Mucosa of descending colon (tissue), 3 donors: Measurements from ENCODE around the gene CTNND2. TPM values are rescaled to one million over a fixed set of nuclear protein-coding genes. Genes with fewer than 3 reads are reported as not detected.

Experiments used
- ATAC-seq: fragments of 200-7000 bp; cut with Tn5 transposase; one replicate; pipeline ENCODE4 v1.9.1; 2020; ENCODE audit warnings: mild to moderate bottlenecking, moderate library complexity
- DNase-seq, 3 donors: peaks; one replicate each; pipeline ENCODE4 v3.0.0-alpha.2; 2020
- H3K36me3 ChIP-seq: fragments of 200-600 bp; one replicate; pipeline ENCODE4 v1.8.0; 2021; ENCODE audit warnings: low read depth, mild to moderate bottlenecking
- H3K4me1 ChIP-seq: fragments of 200-600 bp; one replicate; pipeline ENCODE4 v1.8.0; 2021; ENCODE audit warnings: low read depth, mild to moderate bottlenecking
- H3K4me3 ChIP-seq: fragments of 200-600 bp; one replicate; pipeline ENCODE4 v1.8.0; 2021; ENCODE audit warnings: mild to moderate bottlenecking
- H3K9me3 ChIP-seq: fragments of 200-600 bp; one replicate; pipeline ENCODE4 v1.8.0; 2021; ENCODE audit warnings: mild to moderate bottlenecking
- intact Hi-C, 2 donors: fragments of 100-400 bp; cut with DNase I in 1 of 2; cut with micrococcal nuclease in 1 of 2; formaldehyde crosslinking; loops; one replicate each; pipeline versions ENCODE4 v1.11.0 to v1.11.1; 2022; cut with DNase I, micrococcal nuclease
- total RNA-seq, 3 donors: library from RNA; stranded (reverse); fragmentation: NEBNext Ultra II Directional in 2 of 3; extraction: Animal tissue kit (Norgen Biotek cat#: 25700) in 2 of 3; gene quantifications; one replicate each; pipeline versions ENCODE4 v1.2.1 to v1.2.4, GENCODE V29; 2021 to 2023
- TF ChIP-seq, protein P1 (sequence below): fragments of 200-600 bp; IDR thresholded peaks from one replicate; pipeline ENCODE4 v1.8.0; 2022; ENCODE audit warnings: antibody characterized with exemption, mild to moderate bottlenecking
- donor health status: DM: no; HTN: no; CAD: no; lungs with moderate emphysema.
- donor health status: DM: no; HTN: no; CAD: no.
- donor health status: DM: no; HTN: yes; CAD: no.

The CTNND2 gene
- total RNA-seq, 3 donors from 2014 or later, result 0.70 to 3.4 (median 0.81) TPM

- no peak for DNase-seq
- Histone ChIP-seq H3K4me3 (no peak overlapping the region), H3K36me3 (no peaks in the 10 kb centered on the region), H3K9me3 (no peaks in the 10 kb centered on the region), H3K4me1 (no peaks in the 10 kb centered on the region)
- ATAC-seq, result no peak
- intact Hi-C loops, result no loop called here
- TF ChIP-seq, protein P1, sequence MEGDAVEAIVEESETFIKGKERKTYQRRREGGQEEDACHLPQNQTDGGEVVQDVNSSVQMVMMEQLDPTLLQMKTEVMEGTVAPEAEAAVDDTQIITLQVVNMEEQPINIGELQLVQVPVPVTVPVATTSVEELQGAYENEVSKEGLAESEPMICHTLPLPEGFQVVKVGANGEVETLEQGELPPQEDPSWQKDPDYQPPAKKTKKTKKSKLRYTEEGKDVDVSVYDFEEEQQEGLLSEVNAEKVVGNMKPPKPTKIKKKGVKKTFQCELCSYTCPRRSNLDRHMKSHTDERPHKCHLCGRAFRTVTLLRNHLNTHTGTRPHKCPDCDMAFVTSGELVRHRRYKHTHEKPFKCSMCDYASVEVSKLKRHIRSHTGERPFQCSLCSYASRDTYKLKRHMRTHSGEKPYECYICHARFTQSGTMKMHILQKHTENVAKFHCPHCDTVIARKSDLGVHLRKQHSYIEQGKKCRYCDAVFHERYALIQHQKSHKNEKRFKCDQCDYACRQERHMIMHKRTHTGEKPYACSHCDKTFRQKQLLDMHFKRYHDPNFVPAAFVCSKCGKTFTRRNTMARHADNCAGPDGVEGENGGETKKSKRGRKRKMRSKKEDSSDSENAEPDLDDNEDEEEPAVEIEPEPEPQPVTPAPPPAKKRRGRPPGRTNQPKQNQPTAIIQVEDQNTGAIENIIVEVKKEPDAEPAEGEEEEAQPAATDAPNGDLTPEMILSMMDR, result no peak
Measured at GRCh38 chr5:11579351-11579750, 324.9 kb downstream of the CTNND2 start.

DNA sequence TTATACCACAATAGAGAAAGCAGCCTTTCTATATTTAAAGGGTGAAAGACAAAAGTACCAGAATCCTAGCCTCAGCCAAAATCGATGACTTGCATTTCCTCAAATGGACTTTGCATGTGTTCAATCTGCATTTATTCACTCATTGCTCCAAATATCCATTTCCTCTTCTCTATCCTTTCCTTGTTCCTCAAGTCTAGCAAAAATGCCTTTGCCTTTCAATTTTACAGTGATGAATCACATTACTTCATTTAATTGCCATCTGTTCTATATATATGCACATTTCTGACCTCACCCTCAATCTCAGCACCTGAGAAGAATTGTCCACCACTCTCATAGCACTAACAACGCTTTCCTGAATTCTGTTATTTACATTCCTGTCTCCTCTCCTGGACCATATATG lies 329.5 kb downstream of the CTNND2 start:
- DNase-seq (no peak), ATAC-seq (no peak)
- TF ChIP-seq, protein P1, result no peak
- Histone ChIP-seq H3K4me1 (no peaks in the 10 kb centered on the region), H3K4me3 (no peak overlapping the region), H3K36me3 (no peaks in the 10 kb centered on the region), H3K9me3 (no peaks in the 10 kb centered on the region)
- intact Hi-C loops, result no loop called here

GRCh38 chr5:11573140-11573992 lies 330.9 kb downstream of the CTNND2 start:
- TF ChIP-seq, protein P1, result no peak
- no peaks in the 10 kb centered on the region for H3K9me3 ChIP-seq
- no peak for DNase-seq
- intact Hi-C loops, result no loop called here
- no peak overlapping the region for H3K4me3 ChIP-seq
- ATAC-seq, result no peak
- no peaks in the 10 kb centered on the region for H3K4me1 ChIP-seq
- H3K36me3 ChIP-seq, result no peaks in the 10 kb centered on the region

GRCh38 chr5:11564706-11565105 lies 339.5 kb downstream of the CTNND2 start:
- ATAC-seq (no peak), DNase-seq (no peak)
- Histone ChIP-seq H3K9me3 (no peaks in the 10 kb centered on the region), H3K36me3 (no peaks in the 10 kb centered on the region), H3K4me1 (no peaks in the 10 kb centered on the region), H3K4me3 (no peak overlapping the region)
- intact Hi-C loops, result no loop called here
- TF ChIP-seq, protein P1, result no peak

DNA sequence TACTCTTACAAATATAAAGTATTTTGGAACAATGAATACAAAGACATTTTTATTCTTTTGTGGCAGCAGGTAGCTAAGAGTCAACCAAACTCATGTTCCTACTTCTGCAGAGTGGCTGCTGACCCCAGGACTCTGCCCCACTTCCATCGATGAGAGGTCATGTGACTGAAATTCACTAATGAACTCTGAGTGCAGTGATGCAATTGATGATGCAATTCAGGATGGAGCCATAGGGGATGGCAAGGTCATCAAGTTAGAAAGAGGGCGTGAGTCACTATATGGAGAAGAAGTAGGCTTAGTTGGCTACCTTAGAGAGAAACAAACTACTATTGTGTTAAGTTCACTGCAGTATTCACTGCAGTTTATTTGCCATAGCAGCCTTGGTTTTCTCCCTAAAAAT lies 340.4 kb downstream of the CTNND2 start:
- H3K4me1 ChIP-seq, result no peaks in the 10 kb centered on the region
- no peak overlapping the region for H3K4me3 ChIP-seq
- no peaks in the 10 kb centered on the region for H3K9me3 ChIP-seq
- intact Hi-C loops, result no loop called here
- no peaks in the 10 kb centered on the region for H3K36me3 ChIP-seq
- DNase-seq, result no peak
- no peak for ATAC-seq
- TF ChIP-seq, protein P1, result no peak
